HCT116 (cell line): Measurements from ENCODE around the gene COL5A1. TPM values are rescaled to one million over a fixed set of nuclear protein-coding genes. Genes with fewer than 3 reads are reported as not detected.

ENCODE experiments used
- ATAC-seq: fragments of 200-7000 bp; cut with Tn5 transposase; 2 replicates; pipeline ENCODE4 v1.9.1; 2020; ENCODE audit warnings: mild to moderate bottlenecking, moderate library complexity
- BruUV-seq: library from RNA; stranded (reverse); fragments of 400-500 nt; replicated peaks from 2 replicates; lab custom pipeline; 2021; lab: Mats Ljungman, UMichigan
- CTCF ChIA-PET: fragments of 300-600 bp; sonication (Branson Sonifier 250); formaldehyde crosslinking; loops from one replicate; lab custom pipeline; 2021; ENCODE audit warnings: antibody characterized with exemption; lab: Charles Lee
- POLR2A ChIA-PET: fragments of 300-600, 350-600 bp; sonication (Branson Sonifier 250); formaldehyde crosslinking; loops from one replicate; lab custom pipeline; 2021; ENCODE audit warnings: antibody characterized with exemption; lab: Charles Lee
- RAD21 ChIA-PET, 2 experiments: fragments of 300-600 bp; sonication (Branson Sonifier 250); formaldehyde crosslinking; loops; one replicate each; lab custom pipeline; 2023; ENCODE audit warnings: low total read pairs in 2 of 2; ENCODE audit not compliant: uncharacterized antibody in 2 of 2, unreplicated experiment in 2 of 2, low non-redundant PET in 1 of 2; lab: Charles Lee
- DNase-seq: peaks from one replicate; pipeline ENCODE4 v3.0.0-alpha.2; 2010; ENCODE audit warnings: low read depth, low spot score
- H2AFZ ChIP-seq: fragments of 200-600 bp; shearing (Covaris generic), sonication (generic); 2 replicates; pipeline ENCODE4 v1.6.1; 2017; ENCODE audit warnings: low read depth, mixed run types, mixed read lengths, antibody characterized with exemption, low read length; ENCODE audit not compliant: poor library complexity, severe bottlenecking
- H3K27ac ChIP-seq: 2 replicates; pipeline ENCODE4 v1.5.1; 2012; ENCODE audit warnings: low read depth, low read length
- H3K27me3 ChIP-seq: fragments of 200-600 bp; sonication (generic); 2 replicates; pipeline ENCODE4 v1.6.1; 2016; ENCODE audit warnings: mixed run types, low read length, mixed read lengths; ENCODE audit not compliant: insufficient read depth
- H3K36me3 ChIP-seq, 2 experiments: fragments of 200-500 bp in 1 of 2; fragments of 200-600 bp in 1 of 2; sonication (Bioruptor generic) in 1 of 2; sonication (generic) in 1 of 2; 2 replicates each; pipeline versions ENCODE4 v1.5.1 to v1.6.1; 2014 to 2016; ENCODE audit warnings: low read length in 2 of 2, inconsistent platforms in 1 of 2, mixed read lengths in 1 of 2, mixed run types in 1 of 2; ENCODE audit not compliant: insufficient read depth in 2 of 2, control insufficient read depth in 1 of 2
- H3K4me1 ChIP-seq, 2 experiments: fragments of 200-600 bp in 1 of 2; sonication (generic) in 1 of 2; 2 replicates each; pipeline versions ENCODE4 v1.5.1 to v1.6.1; 2012 to 2017; ENCODE audit warnings: low read length in 2 of 2, inconsistent platforms in 1 of 2, mild to moderate bottlenecking in 1 of 2, mixed read lengths in 1 of 2, mixed run types in 1 of 2, moderate library complexity in 1 of 2; ENCODE audit not compliant: insufficient read depth in 2 of 2, control insufficient read depth in 1 of 2
- H3K4me2 ChIP-seq: fragments of 200-600 bp; sonication (generic); 2 replicates; pipeline ENCODE4 v1.6.1; 2017; ENCODE audit warnings: mixed run types, low read length, mixed read lengths
- H3K4me3 ChIP-seq, 2 experiments: fragments of 200-600 bp in 1 of 2; sonication (generic) in 1 of 2; replicated peaks in 1 of 2; 2 replicates each; pipeline ENCODE4 v1.5.1; 2011 to 2016; ENCODE audit warnings: low read length in 2 of 2, control low read depth in 1 of 2, low read depth in 1 of 2, mild to moderate bottlenecking in 1 of 2, mixed read lengths in 1 of 2, mixed run types in 1 of 2
- H3K79me2 ChIP-seq: fragments of 200-600 bp; sonication (generic); 2 replicates; pipeline ENCODE4 v1.6.1; 2017; ENCODE audit warnings: mild to moderate bottlenecking, mixed run types, low read length, moderate library complexity, mixed read lengths; ENCODE audit not compliant: insufficient read depth
- H3K9ac ChIP-seq: fragments of 200-600 bp; sonication (generic); 2 replicates; pipeline ENCODE4 v1.6.1; 2016; ENCODE audit warnings: low read length, mixed read lengths
- H3K9me2 ChIP-seq: fragments of 200-600 bp; sonication (generic), shearing (Covaris generic); 2 replicates; pipeline ENCODE4 v1.6.1; 2017; ENCODE audit warnings: mixed run types, mild to moderate bottlenecking, moderate library complexity; ENCODE audit not compliant: insufficient read depth
- H3K9me3 ChIP-seq, 2 experiments: fragments of 200-500 bp in 1 of 2; fragments of 200-600 bp in 1 of 2; sonication (Bioruptor generic) in 1 of 2; sonication (generic) in 1 of 2; 2 replicates each; pipeline ENCODE4 v1.6.1; 2014 to 2017; ENCODE audit warnings: low read length in 2 of 2, mixed read lengths in 2 of 2, inconsistent platforms in 1 of 2, low read depth in 1 of 2, mild to moderate bottlenecking in 1 of 2, mixed run types in 1 of 2, moderate library complexity in 1 of 2; ENCODE audit not compliant: control insufficient read depth in 1 of 2, insufficient read depth in 1 of 2
- H4K20me1 ChIP-seq: fragments of 200-600 bp; sonication (generic), shearing (Covaris generic); 2 replicates; pipeline ENCODE4 v1.6.1; 2017; ENCODE audit warnings: mixed run types, mild to moderate bottlenecking, moderate library complexity; ENCODE audit not compliant: insufficient read depth
- CBX3 ChIP-seq: IDR thresholded peaks from 2 replicates; pipeline ENCODE4 v1.6.1; 2012; ENCODE audit warnings: low read depth
- CTCF ChIP-seq, 3 experiments: fragments of 200-600 bp in 1 of 3; sonication (generic) in 1 of 3; IDR thresholded peaks in 2 of 3; conservative IDR thresholded peaks in 1 of 3; 2 replicates each; pipeline ENCODE4 v1.5.1; 2012 to 2017; ENCODE audit warnings: low read depth in 2 of 3, low read length in 2 of 3, antibody characterized with exemption in 1 of 3, borderline replicate concordance in 1 of 3, control low read depth in 1 of 3, mild to moderate bottlenecking in 1 of 3, mixed read lengths in 1 of 3, mixed run types in 1 of 3, moderate library complexity in 1 of 3; ENCODE audit not compliant: insufficient read depth in 1 of 3
- ELF1 ChIP-seq: IDR thresholded peaks from 2 replicates; pipeline ENCODE4 v1.6.1; 2012; ENCODE audit warnings: low read depth, borderline replicate concordance
- EZH2 ChIP-seq: fragments of 200-600 bp; sonication (generic); IDR thresholded peaks from 2 replicates; pipeline ENCODE4 v1.6.1; 2017; ENCODE audit warnings: antibody characterized with exemption, mixed run types
- POLR2A ChIP-seq: IDR thresholded peaks from 2 replicates; pipeline ENCODE4 v1.7.0; 2011; ENCODE audit warnings: borderline replicate concordance; ENCODE audit not compliant: insufficient read depth, insufficient read length; ENCODE audit errors: extremely low read depth
- REST ChIP-seq: IDR thresholded peaks from 2 replicates; pipeline ENCODE4 v1.6.1; 2012; ENCODE audit warnings: low read depth
- SIN3A ChIP-seq: IDR thresholded peaks from 2 replicates; pipeline ENCODE4 v1.6.1; 2012; ENCODE audit warnings: low read depth
- YY1 ChIP-seq: IDR thresholded peaks from 2 replicates; pipeline ENCODE4 v1.6.1; 2011; ENCODE audit warnings: low read length, low read depth, moderate library complexity, mild to moderate bottlenecking; ENCODE audit not compliant: insufficient replicate concordance; ENCODE audit errors: extremely low read depth
- ZNF274 ChIP-seq: fragments of 200-500 bp; sonication (Bioruptor generic); IDR thresholded peaks from 2 replicates; pipeline ENCODE4 v1.6.1; 2014; ENCODE audit warnings: mild to moderate bottlenecking, low read depth, low read length, inconsistent platforms
- intact Hi-C: fragments of 100-400 bp; cut with micrococcal nuclease; formaldehyde crosslinking; loops from 2 replicates; pipeline ENCODE4 v1.10.0; 2022
- total RNA-seq: library from RNA; stranded (reverse); gene quantifications from one replicate; pipeline ENCODE4 v1.2.1, GENCODE V29; 2021; ENCODE audit not compliant: unreplicated experiment

Gene COL5A1
- total RNA-seq, 1 experiment from 2014 or later: 0.30 TPM

GRCh38 chr9:134835987-134836386 lies 194.4 kb downstream of the COL5A1 start:
- Histone ChIP-seq H3K79me2 (no peaks in the 10 kb centered on the region), H3K4me1 (peaks cover 0 to 7% of the 10 kb centered on the region in 2 experiments; a peak in 2 of 4 replicates), H3K4me2 (no peak overlapping the region), H3K27me3 (no peaks in the 10 kb centered on the region), H3K36me3 (no peaks in the 10 kb centered on the region), H3K27ac (no peak overlapping the region), H3K4me3 (no peak overlapping the region), H2AFZ (no peak overlapping the region), H3K9ac (no peak overlapping the region), H3K9me3 (no peaks in the 10 kb centered on the region), H4K20me1 (no peaks in the 10 kb centered on the region), H3K9me2 (no peaks in the 10 kb centered on the region)
- TF ChIP-seq REST (no peak), ZNF274 (no peak), YY1 (no peak)
- CTCF ChIA-PET: no interaction called here
- intact Hi-C loops: no loop called here
- RAD21 ChIA-PET: no interaction called here
- ATAC-seq: no peak
- DNase-seq: no peak
- POLR2A ChIA-PET: no interaction called here
- BruUV-seq: no TSS peak

DNA sequence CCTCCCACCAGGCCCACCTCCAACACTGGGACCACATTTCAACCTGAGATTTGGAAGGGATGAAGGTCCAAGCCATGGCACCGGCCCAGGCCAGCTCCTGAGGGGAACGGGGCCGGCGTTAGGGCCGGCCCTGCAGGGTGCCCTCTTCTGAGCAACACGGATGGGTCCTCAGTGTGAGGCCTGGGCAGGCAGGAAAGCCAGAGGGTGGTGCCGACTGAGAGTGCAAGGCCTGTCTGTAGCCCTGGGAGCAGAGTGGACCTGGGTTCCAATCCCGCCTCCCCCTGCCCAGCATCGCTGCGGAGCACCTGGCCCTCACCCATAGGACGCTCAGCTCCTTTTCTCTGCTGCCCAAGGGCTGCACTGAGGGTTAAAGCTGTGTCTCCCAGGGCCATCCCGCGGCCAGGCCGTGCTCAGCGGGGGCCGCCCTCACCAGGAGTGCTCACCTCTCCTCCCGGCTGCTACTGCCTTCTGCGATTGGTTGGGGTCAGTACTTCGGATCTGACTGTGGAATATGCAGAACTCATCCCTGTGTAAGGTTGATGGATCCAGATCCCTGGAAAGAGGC lies 194.9 kb downstream of the COL5A1 start:
- no peak overlapping the region for H3K9ac ChIP-seq
- ChIA-PET RAD21 (no interaction called here), POLR2A (no interaction called here), CTCF (no interaction called here)
- no peaks in the 10 kb centered on the region for H3K79me2 ChIP-seq
- H3K9me2 ChIP-seq: no peaks in the 10 kb centered on the region
- BruUV-seq: no TSS peak
- peaks cover 0 to 7% of the 10 kb centered on the region in 2 experiments; a peak in 2 of 4 replicates for H3K4me1 ChIP-seq
- no peaks in the 10 kb centered on the region for H4K20me1 ChIP-seq
- no peak overlapping the region for H2AFZ ChIP-seq
- ATAC-seq: no peak
- intact Hi-C loops: no loop called here
- H3K36me3 ChIP-seq: no peaks in the 10 kb centered on the region
- H3K27ac ChIP-seq: no peak overlapping the region
- no peak for DNase-seq
- no peaks in the 10 kb centered on the region for H3K9me3 ChIP-seq
- no peak overlapping the region for H3K4me2 ChIP-seq
- H3K4me3 ChIP-seq: no peak overlapping the region
- H3K27me3 ChIP-seq: no peaks in the 10 kb centered on the region
- no peak for TF ChIP-seq ELF1
- TF ChIP-seq SIN3A: no peak
- TF ChIP-seq CTCF (IDR thresholded peaks at IDR 0.05 in 2 of 3, conservative IDR thresholded peaks at IDR 0.05 in 1 of 3; ENCODE audit: borderline replicate concordance in 1 of 3, insufficient read depth in 1 of 3, low read depth in 2 of 3, low read length in 2 of 3): no peak
- no peak for TF ChIP-seq POLR2A
- no peak for TF ChIP-seq CBX3
- TF ChIP-seq EZH2: no peak
- TF ChIP-seq REST: no peak
